HEK293T (cell line): ENCODE results near the gene PTGR1.
A peak's percentile ranks its signal among the peaks of the same experiment; 100 is the strongest.

Source experiments
- CTCF ChIA-PET: fragments of 350-600 bp; formaldehyde crosslinking; extraction: SDS; loops from one replicate; lab custom pipeline; 2021; ENCODE audit warnings: antibody characterized with exemption, inconsistent platforms; lab: Yijun Ruan, JAX
- POLR2A ChIA-PET: fragments of 350-600 bp; formaldehyde crosslinking; extraction: SDS; loops from one replicate; lab custom pipeline; 2020; ENCODE audit warnings: antibody characterized with exemption, inconsistent platforms; lab: Yijun Ruan, JAX
- DNase-seq: peaks from one replicate; pipeline ENCODE4 v3.0.0; 2012; ENCODE audit warnings: mixed read lengths; ENCODE audit errors: extremely low spot score
- ARNT ChIP-seq: fragments of 450-650 bp; IDR thresholded peaks from 2 replicates; pipeline ENCODE4 v1.6.1; 2017; ENCODE audit warnings: mild to moderate bottlenecking
- BHLHE40 ChIP-seq: fragments of 450-650 bp; IDR thresholded peaks from 2 replicates; pipeline ENCODE4 v1.6.1; 2016; ENCODE audit warnings: mild to moderate bottlenecking, moderate library complexity, borderline replicate concordance
- CTBP1 ChIP-seq: fragments of 450-650 bp; IDR thresholded peaks from 2 replicates; pipeline ENCODE4 v1.6.1; 2016; ENCODE audit warnings: borderline replicate concordance
- ELF4 ChIP-seq: fragments of 450-650 bp; IDR thresholded peaks from 2 replicates; pipeline ENCODE4 v1.6.1; 2017; ENCODE audit warnings: antibody characterized with exemption
- FOXA1 ChIP-seq: fragments of 450-650 bp; IDR thresholded peaks from 2 replicates; pipeline ENCODE4 v1.6.1; 2016; ENCODE audit warnings: mild to moderate bottlenecking
- FOXK2 ChIP-seq: fragments of 450-650 bp; IDR thresholded peaks from 2 replicates; pipeline ENCODE4 v1.6.1; 2016; ENCODE audit warnings: mild to moderate bottlenecking
- FOXM1 ChIP-seq: fragments of 450-650 bp; IDR thresholded peaks from 2 replicates; pipeline ENCODE4 v1.6.1; 2017; ENCODE audit warnings: mild to moderate bottlenecking, borderline replicate concordance
- HDGF ChIP-seq: fragments of 450-650 bp; IDR thresholded peaks from 2 replicates; pipeline ENCODE4 v1.6.1; 2017; ENCODE audit warnings: antibody characterized with exemption, borderline replicate concordance
- L3MBTL2 ChIP-seq: fragments of 450-650 bp; conservative IDR thresholded peaks from 2 replicates; pipeline ENCODE4 v1.6.1; 2016; ENCODE audit warnings: mild to moderate bottlenecking
- LEF1 ChIP-seq: fragments of 450-650 bp; IDR thresholded peaks from 2 replicates; pipeline ENCODE4 v1.6.1; 2017; ENCODE audit warnings: mild to moderate bottlenecking, borderline replicate concordance
- NFRKB ChIP-seq: fragments of 450-650 bp; IDR thresholded peaks from 2 replicates; pipeline ENCODE4 v1.6.1; 2016; ENCODE audit warnings: mild to moderate bottlenecking, moderate library complexity
- SP1 ChIP-seq: fragments of 450-650 bp; IDR thresholded peaks from 2 replicates; pipeline ENCODE4 v1.6.1; 2017
- SUZ12 ChIP-seq: fragments of 450-650 bp; IDR thresholded peaks from 2 replicates; pipeline ENCODE4 v1.6.1; 2016; ENCODE audit warnings: mild to moderate bottlenecking
- TARDBP ChIP-seq: fragments of 450-650 bp; IDR thresholded peaks from 2 replicates; pipeline ENCODE4 v1.6.1; 2016
- ZNF384 ChIP-seq: fragments of 450-650 bp; IDR thresholded peaks from 2 replicates; pipeline ENCODE4 v1.6.1; 2016
- TF ChIP-seq, protein P1 (sequence below): fragments of 450-650 bp; IDR thresholded peaks from 2 replicates; pipeline ENCODE4 v1.6.1; 2016

PTGR1 gene

DNA sequence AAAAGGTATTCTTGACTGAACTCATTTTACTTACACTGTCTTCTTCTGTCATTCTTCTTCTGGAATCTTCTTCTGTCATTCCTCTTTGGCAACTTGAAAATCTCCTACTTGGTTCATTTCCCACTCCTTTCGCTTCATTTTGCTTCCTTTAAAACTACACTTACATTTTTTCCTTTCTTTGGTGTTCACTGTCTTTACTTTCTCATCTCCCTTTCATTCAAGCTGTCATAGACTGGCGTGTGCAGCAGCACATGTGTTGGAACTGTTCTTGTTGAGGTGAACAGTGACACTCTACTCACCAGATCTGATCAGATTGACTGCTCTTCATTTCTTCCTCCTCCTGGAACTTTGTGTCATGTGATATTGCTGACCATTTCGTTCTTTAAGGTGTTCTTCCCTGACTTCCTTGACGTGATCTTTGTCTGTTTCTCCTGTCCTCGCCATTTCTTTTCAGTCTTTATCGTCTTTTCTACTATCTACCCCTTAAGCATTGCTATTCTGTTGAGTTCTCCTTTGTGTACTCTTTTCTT lies 38.0 kb upstream of the PTGR1 start:
- ChIA-PET CTCF (no interaction called here), POLR2A (interaction anchor here (1.6 kb wide), 1 partner anchor 24 kb away, joined by 5 read pairs; the partner anchor contains the start of gene GNG10)
- DNase-seq, result no peak
- no peak for TF ChIP-seq CTBP1
- TF ChIP-seq BHLHE40, result no peak
- no peak for TF ChIP-seq SP1

- ChIA-PET CTCF (no interaction called here), POLR2A (no interaction called here)
- no peak for TF ChIP-seq HDGF
- TF ChIP-seq LEF1, result no peak
- no peak for TF ChIP-seq SP1
- no peak for TF ChIP-seq TARDBP
- no peak for TF ChIP-seq CTBP1
- DNase-seq, result no peak
Measured at GRCh38 chr9:111634860-111635259, 35.4 kb upstream of the PTGR1 start.

DNA sequence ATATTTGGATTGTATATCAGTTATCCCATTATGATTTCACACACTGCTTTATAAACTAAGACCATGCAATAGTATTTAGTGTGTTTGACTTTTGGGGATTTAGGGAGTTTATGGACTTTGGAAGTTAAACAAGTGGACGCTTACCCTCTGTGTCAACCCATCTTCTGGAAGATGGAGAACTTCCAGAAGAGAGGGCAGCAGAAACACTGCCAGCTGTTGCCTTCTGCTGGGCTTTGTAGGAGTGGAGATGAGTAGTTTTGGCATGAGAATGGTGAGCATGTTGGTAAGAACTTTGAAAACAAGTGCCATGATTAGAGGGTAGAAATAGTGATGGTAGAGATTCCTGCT lies 33.9 kb upstream of the PTGR1 start:
- ChIA-PET CTCF (no interaction called here), POLR2A (no interaction called here)
- TF ChIP-seq TARDBP (no peak), FOXK2 (no peak), FOXM1 (no peak), NFRKB (no peak), CTBP1 (no peak), SP1 (no peak), ELF4 (no peak), ARNT (no peak), BHLHE40 (no peak)
- TF ChIP-seq, protein P1, sequence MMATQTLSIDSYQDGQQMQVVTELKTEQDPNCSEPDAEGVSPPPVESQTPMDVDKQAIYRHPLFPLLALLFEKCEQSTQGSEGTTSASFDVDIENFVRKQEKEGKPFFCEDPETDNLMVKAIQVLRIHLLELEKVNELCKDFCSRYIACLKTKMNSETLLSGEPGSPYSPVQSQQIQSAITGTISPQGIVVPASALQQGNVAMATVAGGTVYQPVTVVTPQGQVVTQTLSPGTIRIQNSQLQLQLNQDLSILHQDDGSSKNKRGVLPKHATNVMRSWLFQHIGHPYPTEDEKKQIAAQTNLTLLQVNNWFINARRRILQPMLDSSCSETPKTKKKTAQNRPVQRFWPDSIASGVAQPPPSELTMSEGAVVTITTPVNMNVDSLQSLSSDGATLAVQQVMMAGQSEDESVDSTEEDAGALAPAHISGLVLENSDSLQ, result no peak
- no peak for DNase-seq

GRCh38 chr9:111632695-111633388 lies 33.4 kb upstream of the PTGR1 start:
- DNase-seq, result no peak
- POLR2A ChIA-PET, result interaction anchor here (1.1 kb wide), 1 partner anchor 28 kb away, joined by 3 read pairs; the partner anchor contains the start of gene GNG10
- CTCF ChIA-PET, result no interaction called here
- TF ChIP-seq LEF1 (no peak), ARNT (no peak), TARDBP (no peak), ZNF384 (no peak), FOXA1 (no peak), L3MBTL2 (no peak), ELF4 (no peak), BHLHE40 (no peak), SUZ12 (no peak), HDGF (no peak), SP1 (no peak), NFRKB (no peak), CTBP1 (no peak)

DNA sequence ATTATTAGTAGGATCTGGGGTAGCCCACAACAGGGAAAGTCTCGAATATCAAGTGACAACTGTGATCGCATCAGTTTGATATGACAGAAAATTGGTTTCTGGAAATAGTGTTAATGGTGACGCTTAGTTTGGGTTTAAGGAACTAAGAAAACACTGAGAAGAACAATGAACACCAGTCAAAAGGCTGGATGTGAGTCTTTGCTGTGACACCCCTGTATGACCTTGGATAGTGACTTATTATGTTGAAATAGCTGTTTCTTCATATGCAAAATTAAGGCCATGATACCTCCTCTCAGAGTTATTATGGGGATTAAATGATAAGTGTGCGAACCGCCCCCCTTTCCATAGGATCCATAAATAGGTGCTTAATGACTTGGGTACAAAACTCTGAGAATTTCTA lies 32.6 kb upstream of the PTGR1 start:
- no peak for DNase-seq
- no peak for TF ChIP-seq NFRKB
- TF ChIP-seq FOXA1, result no peak
- TF ChIP-seq ARNT, result no peak
- no peak for TF ChIP-seq TARDBP
- no peak for TF ChIP-seq FOXM1
- TF ChIP-seq SUZ12, result no peak
- no peak for TF ChIP-seq CTBP1
- TF ChIP-seq, protein P1, result no peak
- TF ChIP-seq ZNF384, result no peak
- TF ChIP-seq SP1, result no peak
- ChIA-PET POLR2A (interaction anchor here (1.0 to 1.9 kb wide), 6 partner anchors 16 to 33 kb away, joined by 3 to 17 read pairs (median 7); partner anchors contain the start of genes GNG10 and PTGR1), CTCF (no interaction called here)

DNA sequence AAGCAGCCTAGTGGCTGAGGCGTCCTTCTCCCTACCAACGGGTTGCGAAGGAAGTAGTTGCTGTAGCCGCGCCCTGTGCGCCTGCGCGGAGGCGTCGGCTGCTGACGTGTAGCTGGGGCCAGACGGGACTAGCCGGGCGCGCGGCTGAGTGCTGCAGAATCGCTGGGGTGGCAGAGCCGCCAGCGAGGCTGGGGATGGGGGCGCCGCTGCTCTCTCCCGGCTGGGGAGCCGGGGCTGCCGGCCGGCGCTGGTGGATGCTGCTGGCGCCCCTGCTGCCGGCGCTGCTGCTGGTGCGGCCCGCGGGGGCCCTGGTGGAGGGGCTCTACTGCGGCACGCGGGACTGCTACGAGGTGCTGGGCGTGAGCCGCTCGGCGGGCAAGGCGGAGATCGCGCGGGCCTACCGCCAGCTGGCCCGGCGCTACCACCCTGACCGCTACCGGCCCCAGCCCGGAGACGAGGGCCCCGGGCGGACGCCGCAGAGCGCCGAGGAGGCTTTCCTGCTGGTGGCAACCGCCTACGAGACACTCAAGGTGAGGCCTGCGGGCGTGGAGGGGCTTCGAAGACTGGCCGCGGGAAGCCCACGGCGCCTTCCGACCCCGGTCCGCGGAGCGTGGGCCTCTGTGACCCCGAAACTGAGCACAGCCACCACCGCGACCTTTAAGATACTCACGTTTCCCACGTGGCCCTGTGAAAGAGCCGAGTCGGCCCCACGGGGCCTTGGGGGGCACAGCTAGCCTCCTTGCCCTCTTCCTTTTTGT lies 31.9 kb upstream of the PTGR1 start, which contains the start of gene DNAJC25:
DNAJC25 (plus strand) TSS at position 121 of the 758 bp plus-strand sequence; CDS start at position 195, 74 bp downstream.
- POLR2A ChIA-PET, result interaction anchor here (0.7 to 1.9 kb wide), 13 partner anchors 10 to 43 kb away, joined by 3 to 17 read pairs (median 4); partner anchors contain the start of genes GNG10 and PTGR1
- CTCF ChIA-PET, result interaction anchor here (1.5 kb wide), 1 partner anchor 33 kb away, joined by 3 read pairs; no protein-coding TSS in a partner anchor
- DNase-seq, result peak; percentile 99
- TF ChIP-seq FOXA1 (no peak), NFRKB (no peak), SUZ12 (no peak), LEF1 (no peak), ELF4 (peak; percentile 77), L3MBTL2 (peak; percentile 31), FOXM1 (no peak)
